ENCODE measurements around the gene NOL9.
"Not testable (repeated sequence)": the region's sequence is repeated elsewhere in the genome, so short reads cannot be mapped to it uniquely, and the experiment has no call there.

GRCh38 chr1:6493834-6494223 is 60.5 kb downstream of the NOL9 start:
- not testable (repeated sequence) for TF ChIP-seq YY1 (IDR thresholded peaks at IDR 0.05; ENCODE audit: insufficient read depth, insufficient read length); ZNF274 (IDR thresholded peaks at IDR 0.05; ENCODE audit: low read depth, low read length)
